HG02798 (cell line): Measurements from ENCODE around the gene EIF2S3.

Source experiments
- ATAC-seq: cut with Tn5 transposase; IDR thresholded peaks from one replicate; pipeline ENCODE4 v1.9.1; 2021; ENCODE audit warnings: mild to moderate bottlenecking; ENCODE audit not compliant: unreplicated experiment, poor library complexity

EIF2S3 gene

DNA sequence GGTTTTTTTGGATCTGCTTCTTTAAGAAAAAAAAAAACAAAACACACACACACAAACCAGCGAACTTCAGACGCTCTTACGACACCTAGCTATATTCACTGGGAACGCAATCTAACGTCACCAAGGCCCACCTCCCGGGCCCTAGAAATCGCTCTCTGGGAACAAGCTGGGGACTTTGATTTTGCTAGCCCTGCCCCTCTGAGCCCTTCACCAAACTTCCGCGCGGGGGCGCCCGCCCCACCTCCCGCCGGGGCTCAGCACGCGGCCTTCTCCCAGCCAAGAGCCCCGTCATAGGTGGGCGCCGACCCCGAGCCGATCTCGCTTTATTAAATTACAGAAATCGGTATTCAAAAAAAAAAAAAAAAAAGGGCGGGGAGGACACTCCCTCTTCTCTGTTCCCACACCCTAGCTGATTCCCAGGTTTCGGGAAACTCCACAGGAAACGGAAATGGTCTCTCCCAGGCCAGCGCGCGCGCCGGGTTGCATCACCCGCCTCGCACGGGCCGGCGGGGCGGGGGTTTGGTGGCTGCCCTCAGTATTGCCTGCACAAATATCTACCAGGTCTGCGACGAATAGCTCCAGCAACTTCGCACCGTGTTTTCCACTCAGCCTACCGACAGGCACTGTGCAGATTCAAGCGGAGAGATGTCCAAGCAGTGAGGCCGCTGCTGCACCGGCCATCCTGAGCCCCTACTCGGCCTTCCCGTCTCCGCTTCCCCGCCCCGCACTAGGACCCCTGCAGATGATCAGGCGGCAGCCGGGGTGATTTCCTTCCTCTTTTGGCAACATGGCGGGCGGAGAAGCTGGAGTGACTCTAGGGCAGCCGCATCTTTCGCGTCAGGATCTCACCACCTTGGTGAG lies at the start of gene EIF2S3:
EIF2S3 (plus strand) TSS at position 775 of the 861 bp plus-strand sequence; CDS start at position 788, 13 bp downstream.
- ATAC-seq, result peak; percentile 92

DNA sequence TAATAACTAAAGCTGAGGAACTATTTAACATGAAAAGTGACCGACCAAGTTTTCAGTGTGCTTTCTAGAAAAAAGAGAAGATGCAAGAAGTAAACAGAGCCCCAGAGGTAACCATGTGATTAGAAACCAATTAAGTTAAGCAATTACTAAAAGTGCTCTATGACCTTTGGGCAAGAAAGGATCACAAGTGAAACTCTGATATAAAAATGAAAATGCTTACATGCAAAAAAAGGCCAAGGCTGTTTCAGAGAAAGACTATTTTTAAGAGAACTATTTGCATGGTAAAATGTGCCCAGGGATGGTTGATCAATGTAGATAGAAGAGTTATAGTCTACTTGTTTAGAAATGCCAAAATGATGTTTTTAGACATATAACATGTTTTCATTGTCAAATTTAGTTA lies 49.7 kb upstream of the EIF2S3 start:
- ATAC-seq, result peak; percentile 75

DNA sequence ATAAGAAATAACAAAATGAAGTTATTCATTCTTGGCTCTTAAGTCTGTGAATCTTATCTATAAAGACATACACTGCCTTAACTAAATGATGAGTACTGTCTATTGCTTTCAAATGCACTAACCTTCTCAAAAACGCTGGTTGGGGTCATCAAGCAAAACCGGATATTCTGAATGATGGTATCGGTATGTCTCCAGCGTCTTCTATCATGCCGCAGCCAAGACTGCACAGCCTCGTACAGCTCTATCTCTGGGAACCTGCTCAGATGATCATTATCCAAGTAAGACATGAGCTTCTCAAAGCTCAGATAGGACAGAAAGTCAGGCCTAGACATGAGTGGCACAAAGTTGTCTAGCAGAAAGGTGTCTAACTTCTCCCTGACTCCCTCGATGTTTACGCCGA lies 48.9 kb upstream of the EIF2S3 start:
- no peak for ATAC-seq

DNA sequence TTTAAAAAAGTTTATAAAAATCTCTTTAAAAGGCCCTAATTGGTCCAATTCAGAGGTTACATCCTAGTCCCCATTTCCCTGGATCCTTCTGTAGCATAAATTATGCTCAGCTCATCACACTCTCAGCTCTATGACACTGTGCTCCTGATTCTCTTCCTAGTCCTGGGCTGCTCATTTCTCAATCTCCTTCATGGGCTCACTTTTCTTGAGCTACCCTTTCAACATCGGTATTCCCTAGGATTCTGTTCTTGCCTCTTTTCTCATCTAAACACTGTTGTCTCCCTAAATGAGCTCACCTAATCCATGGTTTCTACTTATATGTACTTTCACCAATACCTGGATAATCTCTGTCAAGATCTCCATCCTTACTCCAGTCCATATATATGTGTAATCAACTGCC lies 42.5 kb upstream of the EIF2S3 start:
- no peak for ATAC-seq

DNA sequence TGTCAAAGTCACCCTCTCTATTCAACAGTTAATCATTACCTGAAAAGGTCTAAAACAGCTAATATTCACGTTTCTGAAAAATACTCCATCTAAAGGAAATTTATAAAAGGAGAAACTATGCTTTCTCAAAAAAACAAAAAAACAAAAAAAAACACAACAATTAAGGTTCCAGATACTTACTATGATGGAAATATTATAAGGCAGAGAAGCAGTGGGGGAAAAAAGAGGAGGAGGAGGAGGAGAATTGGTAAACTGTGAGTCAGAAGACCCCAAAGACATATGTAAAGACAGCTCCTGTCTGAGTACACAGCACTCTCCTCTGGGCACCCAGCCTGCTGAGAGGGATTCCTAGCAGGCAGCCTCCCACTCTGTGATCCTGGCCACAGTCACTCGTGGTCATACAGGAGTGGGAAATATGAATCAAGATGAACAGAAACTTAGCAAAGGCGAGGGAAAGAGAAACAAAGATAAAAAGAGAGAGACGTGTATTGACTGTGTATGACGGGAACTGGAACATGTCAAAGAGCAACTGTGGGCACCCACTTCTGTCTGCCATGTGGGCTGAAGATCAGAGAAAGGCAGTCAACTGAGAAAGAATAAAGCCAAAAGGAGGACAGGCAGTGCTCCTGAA lies 40.3 kb upstream of the EIF2S3 start:
- peak; percentile 84 for ATAC-seq

DNA sequence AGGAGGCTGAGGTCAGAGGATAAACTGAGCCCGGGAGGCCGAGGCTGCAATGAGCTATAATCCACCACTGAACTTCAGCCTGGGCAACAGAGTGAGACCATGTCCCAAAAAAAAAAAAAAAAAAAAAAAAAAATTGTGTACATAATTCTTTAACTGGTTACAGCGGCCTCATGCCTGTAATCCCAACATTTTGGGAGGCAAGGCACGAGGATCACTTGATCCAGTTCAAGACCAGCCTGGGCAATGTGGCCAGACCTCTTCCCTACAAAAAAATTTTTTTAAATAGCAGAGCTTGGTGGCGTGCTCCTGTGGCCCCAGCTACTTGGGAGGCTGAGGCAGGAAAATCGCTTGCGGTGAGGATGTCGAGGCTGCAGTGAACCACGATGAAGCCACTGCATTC lies 37.1 kb upstream of the EIF2S3 start:
- no peak for ATAC-seq

DNA sequence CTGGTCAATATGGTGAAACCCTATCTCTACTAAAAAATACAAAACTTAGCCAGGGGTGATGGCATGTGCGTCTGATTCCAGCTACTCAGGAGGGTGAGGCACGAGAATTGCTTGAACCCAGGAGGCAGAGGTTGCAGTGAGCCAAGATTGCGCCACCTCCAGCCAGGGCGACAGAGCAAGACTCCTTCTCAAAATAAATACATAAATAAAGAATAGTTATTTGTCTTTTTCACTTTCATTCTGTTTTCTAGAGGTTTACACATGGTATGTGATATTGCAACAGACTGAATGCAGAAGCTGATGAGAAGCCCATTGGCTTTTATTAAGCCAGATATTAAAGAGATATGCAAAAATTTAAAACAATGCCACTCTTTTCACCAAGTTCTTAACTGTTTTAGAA lies 35.9 kb upstream of the EIF2S3 start:
- no peak for ATAC-seq

DNA sequence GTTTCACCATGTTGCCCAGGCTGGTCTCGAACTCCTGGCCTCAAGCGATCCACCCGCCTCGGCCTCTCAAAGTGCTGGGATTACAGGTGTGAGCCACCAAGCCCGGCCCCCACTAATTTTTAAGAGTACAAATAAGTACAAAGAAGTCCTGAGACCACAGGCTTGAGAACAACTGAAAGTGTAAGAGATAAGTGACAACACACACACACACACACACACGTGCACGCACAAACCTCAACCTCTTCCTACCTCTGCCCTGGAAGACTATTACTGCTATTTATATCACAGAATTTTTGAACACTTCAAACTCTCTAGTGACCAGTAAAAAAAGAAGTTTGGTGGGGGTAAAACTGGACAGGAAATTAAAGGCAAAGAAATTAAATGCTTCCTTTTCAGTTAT lies 35.3 kb upstream of the EIF2S3 start:
- no peak for ATAC-seq

DNA sequence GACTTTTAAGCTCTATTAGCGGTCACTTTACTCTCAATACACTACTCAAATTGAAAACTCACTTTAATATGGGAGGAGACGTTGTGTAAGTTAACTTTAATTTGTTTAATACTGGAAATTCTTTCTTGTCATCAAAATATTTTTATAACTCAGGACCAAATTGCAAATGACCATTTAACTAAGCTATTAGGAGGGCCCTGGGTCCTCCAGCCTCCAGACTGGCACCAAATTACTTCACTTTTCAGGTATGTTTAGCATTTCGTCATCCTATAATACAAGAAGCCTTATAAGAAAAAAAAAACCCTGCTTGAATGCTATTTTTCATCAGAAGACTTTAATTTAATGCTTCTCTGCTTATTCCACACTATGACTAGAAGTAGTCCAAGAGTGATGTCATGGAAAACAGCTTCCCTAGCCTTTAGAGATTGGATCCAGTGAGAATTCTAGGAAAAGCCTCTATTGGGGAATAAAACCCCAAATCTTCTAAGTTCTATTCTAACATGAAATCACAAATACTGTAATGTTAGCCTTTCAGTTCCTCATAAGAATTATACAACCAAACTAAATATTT lies 34.4 kb upstream of the EIF2S3 start:
- ATAC-seq, result no peak

DNA sequence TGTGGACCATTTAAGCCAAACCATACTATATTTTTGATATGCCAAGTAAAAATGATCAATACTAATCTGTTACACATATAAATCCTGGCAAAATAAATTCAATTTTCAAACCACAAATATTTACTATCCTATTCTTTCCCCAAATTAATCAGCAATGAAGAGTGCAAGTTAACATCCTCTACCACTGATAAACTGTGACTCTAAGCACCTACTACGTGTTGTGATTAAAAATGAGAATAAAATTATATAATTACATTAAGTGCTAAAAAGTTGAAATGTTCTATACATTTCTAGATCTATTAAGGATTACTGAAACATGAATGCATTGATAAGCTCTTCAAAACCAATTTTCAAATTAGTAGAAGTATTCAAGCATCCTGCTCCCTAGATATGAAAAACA lies 31.2 kb upstream of the EIF2S3 start:
- ATAC-seq, result no peak

DNA sequence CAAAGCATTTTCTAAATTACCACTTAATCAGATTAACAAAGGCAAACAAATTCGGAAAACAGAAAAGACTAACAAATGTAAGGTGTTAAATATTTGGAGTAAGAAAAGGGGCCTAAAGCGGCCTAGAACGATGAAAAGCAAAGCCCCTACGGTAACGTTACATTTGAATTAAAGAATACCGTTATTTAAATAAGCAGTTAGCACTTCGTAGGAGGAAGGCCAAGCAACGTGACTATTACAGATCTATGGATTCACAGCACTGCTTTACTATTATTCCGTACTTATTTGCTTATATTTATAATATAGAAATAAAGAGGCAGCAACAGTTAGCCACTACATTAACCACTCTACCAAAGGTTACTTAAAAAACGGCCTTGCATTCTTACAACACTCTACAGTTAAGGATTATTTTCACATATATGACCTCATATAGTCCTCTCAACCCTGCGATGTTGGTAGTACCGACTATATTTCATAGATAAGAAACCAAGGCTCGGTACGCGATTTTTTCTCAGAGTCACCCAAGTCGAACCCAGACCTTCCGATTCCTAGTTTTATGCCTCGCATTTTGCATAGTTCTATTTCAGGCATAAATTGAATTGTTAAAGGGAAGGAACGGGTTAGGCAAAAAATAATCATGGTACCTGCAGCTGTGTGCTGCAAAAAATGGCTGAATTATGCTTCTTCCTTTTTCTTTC lies 30.6 kb upstream of the EIF2S3 start:
- ATAC-seq, result no peak

DNA sequence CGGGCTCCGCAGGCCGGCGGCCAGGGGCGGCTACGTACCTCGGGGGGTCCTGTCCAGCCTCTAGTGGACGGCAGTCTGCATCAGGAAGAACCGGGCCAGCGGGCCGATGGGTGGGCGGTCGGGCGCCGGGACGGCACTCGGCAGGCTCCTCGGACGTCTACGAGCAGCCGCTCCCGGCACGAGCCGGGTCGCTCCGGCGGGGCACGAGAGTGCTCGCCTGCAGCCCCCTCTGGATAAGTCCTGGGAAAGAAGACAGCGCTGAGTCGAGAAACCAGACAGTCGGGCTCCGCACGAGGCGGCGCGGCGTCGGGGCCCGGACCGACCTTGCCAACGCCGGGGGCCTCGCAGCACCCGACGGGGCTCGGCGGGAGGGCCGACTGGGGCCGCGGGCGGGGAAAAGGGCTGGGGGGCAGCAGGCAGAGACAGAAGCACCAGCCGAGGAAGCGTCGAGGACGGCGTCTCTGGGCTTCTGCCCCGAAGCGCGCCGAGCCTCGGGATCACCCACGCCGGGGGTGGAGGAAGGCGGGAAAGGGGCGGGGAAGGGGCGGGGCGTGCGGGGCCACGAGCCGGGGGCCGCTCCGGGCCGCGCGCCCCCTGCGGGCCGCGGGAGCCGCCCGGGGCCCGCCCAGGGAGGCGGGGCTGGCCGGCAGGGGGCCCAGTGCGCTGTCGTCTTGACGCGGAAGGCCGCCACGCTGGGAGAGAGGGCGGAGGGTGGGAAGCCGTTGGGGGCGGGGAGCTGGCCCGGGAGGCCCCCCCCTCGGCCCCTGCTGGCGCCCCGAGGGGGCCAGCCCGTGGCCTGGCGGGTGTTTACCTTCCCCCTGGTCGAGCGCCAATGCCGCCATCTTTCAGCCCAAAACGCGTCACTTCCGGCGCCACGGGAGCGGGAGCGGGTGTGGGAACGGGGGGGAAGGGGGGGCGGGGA lies 29.7 kb upstream of the EIF2S3 start:
- peak; percentile 91 for ATAC-seq

DNA sequence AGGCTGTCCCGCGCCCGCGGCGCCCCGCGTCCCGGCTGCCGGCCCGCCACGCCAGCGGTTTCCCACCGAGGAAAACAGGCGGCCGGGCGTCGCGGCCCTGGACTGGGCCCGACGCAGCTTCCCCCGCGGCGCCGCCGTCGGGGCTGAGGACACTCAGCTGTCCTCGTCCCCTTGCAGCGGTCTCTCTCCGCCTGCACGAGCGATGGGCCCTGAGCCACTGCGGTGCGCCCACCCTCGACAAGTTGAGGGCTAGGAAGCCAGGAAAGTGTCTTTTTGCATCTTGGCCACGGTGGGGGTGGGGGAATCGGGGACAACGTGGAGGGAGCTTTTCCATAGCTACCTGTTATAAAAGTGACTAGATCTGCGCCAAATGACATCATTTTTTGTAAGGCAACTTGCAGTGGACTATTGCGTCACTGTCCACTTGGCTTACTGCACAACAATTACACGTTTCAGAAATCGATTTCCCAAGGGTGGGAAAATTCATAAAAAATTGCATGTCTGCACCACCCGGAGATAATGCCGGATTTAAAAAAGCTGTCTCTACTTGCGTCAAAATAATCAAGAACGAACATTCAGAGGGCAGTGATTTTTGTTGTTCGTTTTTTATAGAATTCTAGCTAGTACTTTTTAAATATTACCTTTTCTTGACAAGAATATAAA lies 28.9 kb upstream of the EIF2S3 start:
- ATAC-seq, result peak; percentile 29

DNA sequence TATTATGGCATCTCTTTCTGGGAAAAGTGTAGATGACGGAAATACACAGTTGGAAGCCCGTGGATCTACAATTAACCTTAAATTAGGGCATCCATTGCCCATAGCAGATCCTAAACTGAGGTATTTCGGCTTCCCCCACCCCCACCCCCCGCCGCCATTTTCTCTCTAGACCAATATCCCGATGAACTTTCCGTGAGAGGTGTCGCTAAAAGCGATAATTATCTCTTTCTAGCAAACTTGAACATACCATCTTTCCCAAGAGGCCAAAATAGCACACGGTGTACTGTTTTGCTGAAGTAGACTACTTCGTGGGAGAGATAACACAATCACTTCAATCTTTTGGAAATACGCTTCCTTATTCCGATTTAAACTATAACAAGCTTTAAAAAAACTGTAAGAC lies 28.3 kb upstream of the EIF2S3 start:
- no peak for ATAC-seq

DNA sequence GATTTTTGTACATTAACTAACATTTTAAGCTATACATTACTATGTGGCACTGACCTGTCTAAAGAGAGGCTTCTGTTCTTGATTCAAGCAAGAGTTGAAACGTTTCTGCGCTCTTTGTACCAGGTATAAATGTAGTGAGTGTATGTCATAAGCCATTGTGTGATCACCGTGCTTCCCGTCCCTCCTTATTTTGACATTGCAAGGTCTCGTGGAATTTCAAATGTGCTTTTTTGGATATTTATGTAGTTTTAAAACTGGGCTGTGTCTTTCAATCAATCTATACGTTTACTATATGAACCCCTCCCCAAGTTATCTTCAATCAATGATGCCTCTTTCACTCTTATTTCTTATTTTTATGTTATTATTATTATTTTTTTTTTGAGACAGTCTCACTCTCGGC lies 27.7 kb upstream of the EIF2S3 start, which contains the start of gene KLHL15:
KLHL15 (minus strand) TSS at position 101 of the 400 bp plus-strand sequence. CDS start 20,493 bp downstream, outside the sequence.
- ATAC-seq, result no peak

DNA sequence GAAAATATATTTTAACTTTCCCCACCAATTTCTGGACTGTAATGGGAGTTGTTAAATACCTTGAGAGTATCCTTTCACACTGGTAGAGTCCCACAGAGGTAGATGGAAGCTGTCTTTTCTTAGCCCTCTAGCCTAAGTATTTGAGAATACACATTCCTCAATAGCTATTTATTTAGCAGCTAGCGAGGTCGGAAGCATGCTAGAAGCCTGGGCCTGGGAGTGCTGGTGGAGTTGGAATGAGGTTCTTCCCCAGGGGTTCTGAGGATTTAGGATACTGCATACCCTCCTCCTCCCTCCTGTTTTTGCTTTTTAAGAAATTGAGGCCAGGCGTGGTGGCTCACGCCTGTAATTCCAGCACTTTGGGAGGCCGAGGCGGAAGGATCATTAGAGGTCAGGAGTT lies 26.8 kb upstream of the EIF2S3 start:
- ATAC-seq, result no peak

DNA sequence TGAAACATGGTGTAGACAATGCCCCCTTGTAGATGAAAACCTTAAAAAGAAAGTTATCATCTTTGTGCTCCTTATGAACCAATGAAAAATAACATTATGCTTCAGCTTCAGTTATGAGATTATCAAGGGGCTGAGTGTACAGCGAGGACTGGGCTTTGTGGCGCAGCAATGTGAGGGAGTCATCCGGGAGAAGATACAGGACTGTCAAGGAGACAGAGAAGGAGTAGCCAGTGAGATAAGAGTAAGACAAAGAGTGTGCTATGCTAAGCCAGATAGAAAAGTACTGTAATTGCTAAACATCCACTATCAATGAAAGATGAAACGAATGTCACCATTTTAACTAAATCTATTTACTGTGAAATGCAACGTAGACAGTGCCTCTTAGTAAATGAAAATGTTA lies 24.2 kb upstream of the EIF2S3 start:
- no peak for ATAC-seq

DNA sequence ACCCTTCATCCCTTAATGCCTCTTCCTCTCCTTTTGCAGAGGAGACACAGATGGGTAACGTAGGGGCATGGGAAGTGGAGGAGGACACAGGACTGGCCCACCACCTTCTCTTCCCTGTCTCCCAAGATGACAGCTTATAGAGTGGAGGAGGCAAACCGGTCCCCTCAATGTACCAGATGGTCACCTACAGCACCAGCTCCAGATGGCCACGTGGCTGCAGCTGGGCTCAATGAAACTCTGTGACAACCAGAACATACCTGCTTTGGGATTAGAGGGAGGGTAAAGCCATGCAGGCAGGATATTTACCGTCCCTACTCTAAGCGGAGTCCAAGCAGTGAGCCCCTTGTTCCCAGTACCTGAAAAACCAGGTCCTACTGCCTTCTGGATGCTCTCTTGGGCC lies 20.3 kb upstream of the EIF2S3 start:
- ATAC-seq, result no peak

DNA sequence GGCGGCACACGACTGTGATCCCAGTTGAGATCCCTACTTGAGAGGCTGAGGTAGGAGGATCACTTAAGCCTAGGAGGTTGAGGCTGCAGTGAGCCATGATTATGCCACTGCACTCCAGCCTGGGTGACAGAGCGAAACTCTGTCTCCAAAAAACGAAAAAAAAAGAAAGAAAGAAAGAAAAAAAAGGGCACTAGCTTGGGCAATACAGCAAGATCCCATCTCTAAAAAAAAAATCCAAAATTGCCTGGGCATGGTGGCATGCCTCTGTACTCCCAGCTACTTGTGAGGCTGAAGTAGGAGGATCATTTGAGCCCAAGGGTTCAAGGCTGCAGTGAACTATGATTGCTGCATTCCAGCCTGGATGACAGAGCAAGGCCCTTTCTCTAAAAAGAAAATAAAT lies 17.0 kb upstream of the EIF2S3 start:
- ATAC-seq, result no peak
